Measurements from ENCODE around the gene RTF2.

Gene RTF2

GRCh38 chr20:56468316-56469076, at the start of gene RTF2:
TSS of gene RTF2 (plus strand) at chr20:56468627. CDS start at chr20:56468698, 71 bp downstream.
- DNase-seq: peak; percentile 95

GRCh38 chr20:56420028-56420427, 48.4 kb upstream of the RTF2 start:
- no peak for DNase-seq

- no peak for DNase-seq
Observed at GRCh38 chr20:56420940-56421688, 47.3 kb upstream of the RTF2 start.

GRCh38 chr20:56422076-56422823, 46.2 kb upstream of the RTF2 start:
- no peak for DNase-seq

GRCh38 chr20:56422824-56423189, 45.6 kb upstream of the RTF2 start:
- no peak for DNase-seq

- DNase-seq: no peak
Observed at GRCh38 chr20:56423211-56423610, 45.2 kb upstream of the RTF2 start.

- DNase-seq: no peak
Observed at GRCh38 chr20:56423886-56424285, 44.5 kb upstream of the RTF2 start.

- no peak for DNase-seq
Observed at GRCh38 chr20:56424931-56425330, 43.5 kb upstream of the RTF2 start.

- DNase-seq: no peak
Observed at GRCh38 chr20:56426026-56426425, 42.4 kb upstream of the RTF2 start.

- no peak for DNase-seq
Observed at GRCh38 chr20:56426926-56427325, 41.5 kb upstream of the RTF2 start.

GRCh38 chr20:56427797-56428196, 40.6 kb upstream of the RTF2 start:
- DNase-seq: no peak

GRCh38 chr20:56428410-56428809, 40.0 kb upstream of the RTF2 start:
- DNase-seq: no peak

- DNase-seq: no peak
Observed at GRCh38 chr20:56428881-56429280, 39.5 kb upstream of the RTF2 start.

- DNase-seq: no peak
Observed at GRCh38 chr20:56429502-56429901, 38.9 kb upstream of the RTF2 start.

- no peak for DNase-seq
Observed at GRCh38 chr20:56429941-56430340, 38.5 kb upstream of the RTF2 start.

- DNase-seq: no peak
Observed at GRCh38 chr20:56430461-56430860, 38.0 kb upstream of the RTF2 start.

- DNase-seq: no peak
Observed at GRCh38 chr20:56430957-56431356, 37.5 kb upstream of the RTF2 start.

GRCh38 chr20:56431471-56431870, 37.0 kb upstream of the RTF2 start:
- DNase-seq: peak; percentile 11

GRCh38 chr20:56433221-56433879, 35.1 kb upstream of the RTF2 start:
- no peak for DNase-seq

- DNase-seq: no peak
Observed at GRCh38 chr20:56433880-56434255, 34.6 kb upstream of the RTF2 start.

GRCh38 chr20:56437196-56437960, 31.0 kb upstream of the RTF2 start:
- DNase-seq: no peak

- DNase-seq: no peak
Observed at GRCh38 chr20:56438284-56438683, 30.1 kb upstream of the RTF2 start.
